Prostate gland (tissue), 2 donors: Measurements from ENCODE around the gene NINJ2. TPM values are rescaled to one million over a fixed set of nuclear protein-coding genes. Genes with fewer than 3 reads are reported as not detected.

Experiments used
- DNase-seq: peaks from one replicate; pipeline ENCODE4 v3.0.0-alpha.2; 2019; ENCODE audit warnings: low spot score
- H3K27ac ChIP-seq, 2 donors: fragments of 200-600 bp; sonication (generic); 2 replicates each; pipeline ENCODE4 v1.5.1; 2017 to 2019
- H3K27me3 ChIP-seq: fragments of 200-600 bp; sonication (generic); replicated peaks from 2 replicates; pipeline ENCODE4 v1.5.1; 2019; ENCODE audit not compliant: insufficient read depth
- H3K36me3 ChIP-seq, 2 donors: fragments of 200-600 bp; sonication (generic); 1 replicate in 1 of 2; 2 replicates in 1 of 2; pipeline versions ENCODE4 v1.5.1 to v1.8.1; 2017 to 2019
- H3K4me1 ChIP-seq: fragments of 200-600 bp; sonication (generic); replicated peaks from 2 replicates; pipeline ENCODE4 v1.5.1; 2019
- H3K4me3 ChIP-seq, 2 donors: fragments of 200-600 bp; sonication (generic); 2 replicates each; pipeline ENCODE4 v1.5.1; 2017 to 2019
- H3K9me3 ChIP-seq: fragments of 200-600 bp; sonication (generic); 2 replicates; pipeline ENCODE4 v1.5.1; 2017
- POLR2A ChIP-seq: fragments of 450-650 bp; IDR thresholded peaks from one replicate; pipeline ENCODE4 v1.6.1; 2016; ENCODE audit warnings: antibody characterized with exemption, mild to moderate bottlenecking
- POLR2AphosphoS5 ChIP-seq: sonication (generic); formaldehyde crosslinking; IDR thresholded peaks from one replicate; pipeline ENCODE4 v1.6.1; 2017; ENCODE audit warnings: antibody characterized with exemption
- WGBS: methylation state at CpG from one replicate; pipeline ENCODE4 v1.1.5; 2018; 5-methylcytosine and 5-hydroxymethylcytosine counted together
- intact Hi-C: fragments of 100-400 bp; cut with DNase I; formaldehyde crosslinking; loops from one replicate; pipeline ENCODE4 v1.14.2; 2022
- total RNA-seq, 2 donors: library from RNA; depleted of rRNA; stranded (reverse); fragments of >200 nt; gene quantifications; one replicate each; pipeline ENCODE4 v1.1.0, GENCODE V29; 2016
- TF ChIP-seq, protein P1 (sequence below), 4 experiments: fragments of 200-600 bp in 2 of 4; fragments of 450-650 bp in 2 of 4; sonication (generic) in 2 of 4; IDR thresholded peaks; 1 replicate in 3 of 4; 2 replicates in 1 of 4; pipeline ENCODE4 v1.5.1; 2016 to 2019; ENCODE audit warnings: antibody characterized with exemption in 4 of 4, mild to moderate bottlenecking in 2 of 4, moderate library complexity in 2 of 4

The NINJ2 gene
- total RNA-seq, 2 donors from 2014 or later: 1.1 to 17.3 TPM

DNA sequence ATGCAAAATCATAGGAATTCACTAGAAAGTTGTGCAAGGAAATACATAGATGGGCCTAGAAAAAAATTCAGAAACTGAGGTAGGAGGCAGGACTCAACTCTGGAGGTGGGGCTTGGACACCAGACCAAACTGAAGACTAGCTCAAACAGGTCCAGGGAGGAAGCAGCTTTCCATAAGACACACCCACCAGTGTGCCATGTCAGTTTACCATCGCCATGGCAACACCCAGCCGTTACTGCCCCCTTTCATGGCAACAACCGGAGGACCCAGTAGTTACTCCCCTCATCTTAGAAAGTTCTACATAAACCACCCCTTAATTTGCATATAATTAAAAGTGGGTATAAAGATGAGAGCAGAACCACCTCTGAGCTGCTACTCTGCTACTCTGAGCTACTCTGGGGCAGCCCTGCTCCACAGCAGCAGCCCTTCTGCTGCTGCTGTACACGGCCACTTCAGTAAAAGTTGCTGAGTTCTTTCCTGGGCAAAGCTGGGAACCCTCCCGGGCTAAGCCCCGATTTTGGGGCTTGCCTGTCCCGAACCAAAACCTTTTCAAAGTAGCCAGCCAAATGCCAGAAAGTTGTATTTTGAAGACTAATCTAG is 30.8 kb upstream of the NINJ2 start:
- DNase-seq: no peak
- WGBS: 83% methylated on average over 7 of the region's 7 CpGs
- intact Hi-C loops: no loop called here
- Histone ChIP-seq H3K27ac (no peak overlapping the region), H3K36me3 (no peaks in the 10 kb centered on the region), H3K9me3 (no peaks in the 10 kb centered on the region), H3K4me3 (no peak overlapping the region), H3K4me1 (no peaks in the 10 kb centered on the region), H3K27me3 (no peaks in the 10 kb centered on the region)
- TF ChIP-seq POLR2A: no peak

GRCh38 chr12:692274-692673 is 29.0 kb upstream of the NINJ2 start:
- Histone ChIP-seq H3K4me3 (no peak overlapping the region), H3K27me3 (no peaks in the 10 kb centered on the region), H3K36me3 (no peaks in the 10 kb centered on the region), H3K9me3 (no peaks in the 10 kb centered on the region), H3K27ac (no peak overlapping the region), H3K4me1 (no peaks in the 10 kb centered on the region)
- intact Hi-C loops: no loop called here
- TF ChIP-seq POLR2AphosphoS5 (no peak), POLR2A (no peak)
- TF ChIP-seq, protein P1, sequence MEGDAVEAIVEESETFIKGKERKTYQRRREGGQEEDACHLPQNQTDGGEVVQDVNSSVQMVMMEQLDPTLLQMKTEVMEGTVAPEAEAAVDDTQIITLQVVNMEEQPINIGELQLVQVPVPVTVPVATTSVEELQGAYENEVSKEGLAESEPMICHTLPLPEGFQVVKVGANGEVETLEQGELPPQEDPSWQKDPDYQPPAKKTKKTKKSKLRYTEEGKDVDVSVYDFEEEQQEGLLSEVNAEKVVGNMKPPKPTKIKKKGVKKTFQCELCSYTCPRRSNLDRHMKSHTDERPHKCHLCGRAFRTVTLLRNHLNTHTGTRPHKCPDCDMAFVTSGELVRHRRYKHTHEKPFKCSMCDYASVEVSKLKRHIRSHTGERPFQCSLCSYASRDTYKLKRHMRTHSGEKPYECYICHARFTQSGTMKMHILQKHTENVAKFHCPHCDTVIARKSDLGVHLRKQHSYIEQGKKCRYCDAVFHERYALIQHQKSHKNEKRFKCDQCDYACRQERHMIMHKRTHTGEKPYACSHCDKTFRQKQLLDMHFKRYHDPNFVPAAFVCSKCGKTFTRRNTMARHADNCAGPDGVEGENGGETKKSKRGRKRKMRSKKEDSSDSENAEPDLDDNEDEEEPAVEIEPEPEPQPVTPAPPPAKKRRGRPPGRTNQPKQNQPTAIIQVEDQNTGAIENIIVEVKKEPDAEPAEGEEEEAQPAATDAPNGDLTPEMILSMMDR (IDR thresholded peaks at IDR 0.05): no peak
- WGBS: 100% methylated on average over 2 of the region's 2 CpGs
- no peak for DNase-seq

GRCh38 chr12:690466-690865 is 27.2 kb upstream of the NINJ2 start:
- 79% methylated on average over 12 of the region's 12 CpGs for WGBS
- no peaks in the 10 kb centered on the region for H3K27me3 ChIP-seq
- no peak for TF ChIP-seq POLR2AphosphoS5
- TF ChIP-seq, protein P1 (IDR thresholded peaks at IDR 0.05): no peak
- no peak for TF ChIP-seq POLR2A
- H3K9me3 ChIP-seq: no peaks in the 10 kb centered on the region
- intact Hi-C loops: no loop called here
- H3K36me3 ChIP-seq: no peaks in the 10 kb centered on the region
- no peak overlapping the region for H3K27ac ChIP-seq
- H3K4me3 ChIP-seq: no peak overlapping the region
- no peak for DNase-seq
- no peaks in the 10 kb centered on the region for H3K4me1 ChIP-seq

- no peak overlapping the region for H3K27ac ChIP-seq
- intact Hi-C loops: no loop called here
- DNase-seq: no peak
- no peaks in the 10 kb centered on the region for H3K9me3 ChIP-seq
- 24% methylated on average over 3 of the region's 3 CpGs for WGBS
- H3K27me3 ChIP-seq: no peaks in the 10 kb centered on the region
- no peaks in the 10 kb centered on the region for H3K36me3 ChIP-seq
- H3K4me1 ChIP-seq: no peaks in the 10 kb centered on the region
- no peak overlapping the region for H3K4me3 ChIP-seq
- no peak for TF ChIP-seq POLR2A
- no peak for TF ChIP-seq POLR2AphosphoS5
- TF ChIP-seq, protein P1 (IDR thresholded peaks at IDR 0.05): no peak
These were observed 22.1 kb upstream of the NINJ2 start for GRCh38 chr12:685388-685787.

- intact Hi-C loops: no loop called here
- Histone ChIP-seq H3K27me3 (no peaks in the 10 kb centered on the region), H3K27ac (no peak overlapping the region), H3K4me1 (no peaks in the 10 kb centered on the region), H3K36me3 (no peaks in the 10 kb centered on the region), H3K4me3 (no peak overlapping the region), H3K9me3 (no peaks in the 10 kb centered on the region)
- DNase-seq: no peak
- TF ChIP-seq POLR2AphosphoS5 (no peak), POLR2A (no peak)
- TF ChIP-seq, protein P1 (IDR thresholded peaks at IDR 0.05): no peak
- WGBS: 73% methylated on average over 4 of the region's 4 CpGs
These were observed 21.2 kb upstream of the NINJ2 start for GRCh38 chr12:684416-684815.
